Activated naive CD8-positive, alpha-beta T cell (primary cell): ENCODE results near the gene FOXL2.

Experiments
- H3K27ac Mint-ChIP-seq: one replicate; pipeline ENCODE4 v1.8.0; 2021; ENCODE audit warnings: mixed read lengths
- H3K27me3 Mint-ChIP-seq: one replicate; pipeline ENCODE4 v1.8.0; 2021; ENCODE audit warnings: mixed read lengths
- H3K36me3 Mint-ChIP-seq: one replicate; pipeline ENCODE4 v1.8.0; 2021; ENCODE audit warnings: mixed read lengths
- H3K4me1 Mint-ChIP-seq: one replicate; pipeline ENCODE4 v1.8.0; 2021; ENCODE audit warnings: low read depth, mixed read lengths
- H3K4me3 Mint-ChIP-seq: one replicate; pipeline ENCODE4 v1.8.0; 2021; ENCODE audit warnings: mild to moderate bottlenecking, mixed read lengths
- H3K9me3 Mint-ChIP-seq: one replicate; pipeline ENCODE4 v1.8.0; 2021; ENCODE audit warnings: low read depth, mixed read lengths

The FOXL2 gene

DNA sequence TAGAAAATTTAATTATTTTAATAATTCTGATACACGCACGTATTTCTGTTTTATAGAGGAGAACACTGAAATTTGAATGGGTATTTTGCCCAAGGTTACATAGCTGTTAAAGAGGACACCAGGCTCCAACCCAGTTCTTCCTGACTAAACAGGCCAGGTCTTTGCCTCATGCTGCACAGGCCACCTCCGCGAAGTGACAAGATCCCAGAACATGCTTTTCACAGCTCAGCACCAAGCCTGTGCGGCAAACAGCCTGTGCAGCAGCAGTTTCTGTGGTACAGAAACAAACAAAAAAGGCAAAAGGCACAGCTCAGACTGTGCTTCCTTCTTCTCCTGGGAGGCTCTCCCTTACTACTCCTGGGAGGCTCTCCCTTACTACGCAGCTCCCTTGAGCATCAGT, 6.5 kb downstream of the FOXL2 start:
- Mint-ChIP-seq H3K4me1 (peaks cover 44% of the 10 kb centered on the region), H3K4me3 (no peak overlapping the region), H3K36me3 (no peaks in the 10 kb centered on the region), H3K9me3 (no peaks in the 10 kb centered on the region), H3K27ac (no peak overlapping the region), H3K27me3 (peaks cover 55% of the 10 kb centered on the region)

DNA sequence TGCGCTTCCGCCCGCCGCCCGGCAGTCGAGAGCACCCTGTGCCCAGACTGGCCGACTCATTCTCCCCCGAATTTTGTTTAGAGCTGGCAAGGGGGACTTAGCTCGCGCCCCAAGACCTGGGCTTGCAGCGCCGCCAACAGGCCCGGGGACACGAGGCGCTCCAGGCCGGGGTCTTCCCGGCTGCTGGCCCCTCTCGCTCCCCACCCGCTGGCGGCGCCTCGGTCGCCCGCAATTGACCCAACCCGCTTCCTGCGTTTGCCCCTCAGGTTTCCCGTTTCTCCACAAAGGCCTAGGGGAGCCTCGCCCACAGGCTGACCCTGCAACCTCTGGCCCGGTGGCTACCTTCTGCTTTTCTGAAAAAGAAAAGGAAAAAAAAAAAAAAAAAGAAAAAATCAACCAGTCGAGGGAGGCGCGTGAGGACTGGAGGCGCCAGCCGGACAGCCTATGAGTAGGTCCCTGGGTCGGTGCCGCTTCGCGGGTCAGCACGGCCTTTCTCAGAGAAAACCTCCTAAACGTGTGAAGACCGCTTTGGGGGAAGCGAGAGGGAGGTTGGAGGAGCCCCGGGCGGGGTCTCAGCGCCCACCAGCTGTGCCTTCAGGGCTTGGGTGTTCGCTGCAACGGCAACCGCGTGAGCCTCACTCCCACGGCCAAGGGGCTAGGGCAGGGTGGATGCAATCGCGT, 7.2 kb downstream of the FOXL2 start:
- Mint-ChIP-seq H3K27me3 (peaks cover 51% of the 10 kb centered on the region), H3K9me3 (no peaks in the 10 kb centered on the region), H3K36me3 (no peaks in the 10 kb centered on the region), H3K4me3 (peak overlapping the region; percentile 51), H3K4me1 (peaks cover 40% of the 10 kb centered on the region), H3K27ac (no peak overlapping the region)

- Mint-ChIP-seq H3K36me3 (no peaks in the 10 kb centered on the region), H3K27me3 (peaks cover 46% of the 10 kb centered on the region), H3K4me1 (peaks cover 34% of the 10 kb centered on the region), H3K9me3 (no peaks in the 10 kb centered on the region), H3K4me3 (peak overlapping the region; percentile 75), H3K27ac (no peak overlapping the region)
These were observed 7.9 kb downstream of the FOXL2 start for GRCh38 chr3:138938877-138939560.

DNA sequence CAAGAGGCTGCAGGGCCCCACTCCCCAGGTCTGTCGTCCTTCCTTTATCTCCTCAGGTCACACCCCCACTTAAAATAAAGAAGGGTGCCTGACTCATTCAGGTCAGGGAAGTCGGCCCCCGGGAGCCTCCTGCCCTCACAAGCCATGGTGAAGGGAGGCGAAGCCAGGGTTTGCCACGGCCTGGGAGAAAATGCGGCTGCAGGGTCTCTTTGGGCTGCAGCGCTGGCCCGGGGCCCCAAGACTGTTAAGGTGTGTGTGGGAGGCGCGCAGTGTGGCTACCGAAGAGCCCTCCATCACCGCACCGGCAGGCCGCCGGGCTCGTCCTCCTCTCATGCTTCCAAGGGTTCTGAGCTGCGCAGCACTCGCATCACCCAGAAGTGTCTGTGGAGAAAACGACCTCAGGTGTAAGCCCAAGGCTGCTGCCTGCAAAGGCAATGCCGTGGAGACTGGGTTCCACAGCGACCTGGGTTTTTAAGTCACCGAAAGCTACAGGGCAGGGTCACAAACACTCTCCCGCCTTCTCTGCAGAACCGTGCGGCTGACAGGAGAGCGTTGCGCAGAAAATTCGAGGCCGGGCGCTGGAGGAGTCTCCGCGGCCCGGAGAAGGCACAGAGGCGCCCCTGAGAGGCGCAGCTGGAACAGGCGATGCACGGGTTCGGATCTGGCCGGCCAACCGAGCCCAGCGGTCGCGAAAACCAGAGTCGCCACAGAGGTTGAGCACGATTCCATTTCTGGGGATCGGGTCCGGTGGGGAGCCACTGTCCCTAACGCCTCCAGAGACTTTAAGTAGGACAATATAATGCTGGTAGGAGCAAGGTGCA, 8.7 kb downstream of the FOXL2 start:
- no peaks in the 10 kb centered on the region for H3K9me3 Mint-ChIP-seq
- H3K4me3 Mint-ChIP-seq, result peak overlapping the region; percentile 75
- H3K36me3 Mint-ChIP-seq, result no peaks in the 10 kb centered on the region
- no peak overlapping the region for H3K27ac Mint-ChIP-seq
- H3K4me1 Mint-ChIP-seq, result peaks cover 29% of the 10 kb centered on the region
- peaks cover 40% of the 10 kb centered on the region for H3K27me3 Mint-ChIP-seq

- H3K4me3 Mint-ChIP-seq, result peak overlapping the region; percentile 75
- H3K4me1 Mint-ChIP-seq, result peaks cover 29% of the 10 kb centered on the region
These were observed 9.3 kb downstream of the FOXL2 start for GRCh38 chr3:138937690-138938055.

DNA sequence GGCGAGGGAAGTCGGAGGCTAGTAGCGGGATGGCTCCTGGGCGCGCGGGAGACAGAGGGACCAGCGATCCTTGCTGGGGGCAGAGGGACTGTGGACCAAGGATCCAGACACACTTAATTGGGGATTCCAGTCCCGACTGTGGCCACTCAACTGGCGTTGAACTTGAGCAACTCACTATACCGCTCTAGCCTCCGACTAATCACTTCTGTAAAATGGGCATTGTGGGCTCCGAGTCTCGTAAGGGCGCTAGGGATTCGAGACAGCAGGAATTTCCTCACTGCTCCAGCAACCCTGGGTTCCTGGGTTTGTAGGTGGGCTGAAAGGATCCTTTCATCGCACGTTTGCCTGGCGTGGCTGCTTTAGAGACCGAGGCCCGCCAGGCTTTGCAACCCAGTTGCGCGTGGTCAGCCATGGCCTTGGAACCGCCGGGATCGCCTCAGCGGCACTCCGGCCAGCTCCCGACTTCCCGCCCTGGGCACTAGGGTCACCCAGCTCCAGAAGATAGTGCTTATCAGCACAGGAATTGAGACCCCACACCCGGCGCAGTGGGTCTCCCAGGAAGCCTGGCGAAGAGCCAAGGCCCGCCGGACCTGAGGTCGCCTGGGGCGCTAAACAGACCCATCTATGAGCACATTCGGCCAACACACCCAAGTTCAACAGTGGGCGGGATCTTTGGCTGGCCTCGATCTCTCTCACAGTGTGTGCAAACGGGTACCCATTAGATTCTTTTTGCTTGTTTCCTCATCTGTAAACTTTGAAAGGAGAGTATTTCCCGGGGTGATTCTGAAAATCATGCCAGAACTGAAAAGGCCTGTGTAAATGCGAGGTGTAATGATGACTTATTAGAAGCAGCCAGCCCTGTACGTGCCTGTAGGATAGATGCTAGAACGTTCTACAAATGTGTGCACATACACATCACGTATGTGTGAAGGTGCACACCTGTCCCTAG, 9.9 kb downstream of the FOXL2 start:
- Mint-ChIP-seq H3K9me3 (no peaks in the 10 kb centered on the region), H3K36me3 (no peaks in the 10 kb centered on the region), H3K4me1 (peaks cover 29% of the 10 kb centered on the region), H3K27ac (no peak overlapping the region), H3K4me3 (peak overlapping the region; percentile 49), H3K27me3 (peaks cover 38% of the 10 kb centered on the region)

More at GRCh38 chr3:138937690-138938055, 9.3 kb downstream of the FOXL2 start:
- H3K27ac Mint-ChIP-seq, result no peak overlapping the region
- H3K36me3 Mint-ChIP-seq, result no peaks in the 10 kb centered on the region
- H3K9me3 Mint-ChIP-seq, result no peaks in the 10 kb centered on the region
- H3K27me3 Mint-ChIP-seq, result peaks cover 41% of the 10 kb centered on the region

DNA sequence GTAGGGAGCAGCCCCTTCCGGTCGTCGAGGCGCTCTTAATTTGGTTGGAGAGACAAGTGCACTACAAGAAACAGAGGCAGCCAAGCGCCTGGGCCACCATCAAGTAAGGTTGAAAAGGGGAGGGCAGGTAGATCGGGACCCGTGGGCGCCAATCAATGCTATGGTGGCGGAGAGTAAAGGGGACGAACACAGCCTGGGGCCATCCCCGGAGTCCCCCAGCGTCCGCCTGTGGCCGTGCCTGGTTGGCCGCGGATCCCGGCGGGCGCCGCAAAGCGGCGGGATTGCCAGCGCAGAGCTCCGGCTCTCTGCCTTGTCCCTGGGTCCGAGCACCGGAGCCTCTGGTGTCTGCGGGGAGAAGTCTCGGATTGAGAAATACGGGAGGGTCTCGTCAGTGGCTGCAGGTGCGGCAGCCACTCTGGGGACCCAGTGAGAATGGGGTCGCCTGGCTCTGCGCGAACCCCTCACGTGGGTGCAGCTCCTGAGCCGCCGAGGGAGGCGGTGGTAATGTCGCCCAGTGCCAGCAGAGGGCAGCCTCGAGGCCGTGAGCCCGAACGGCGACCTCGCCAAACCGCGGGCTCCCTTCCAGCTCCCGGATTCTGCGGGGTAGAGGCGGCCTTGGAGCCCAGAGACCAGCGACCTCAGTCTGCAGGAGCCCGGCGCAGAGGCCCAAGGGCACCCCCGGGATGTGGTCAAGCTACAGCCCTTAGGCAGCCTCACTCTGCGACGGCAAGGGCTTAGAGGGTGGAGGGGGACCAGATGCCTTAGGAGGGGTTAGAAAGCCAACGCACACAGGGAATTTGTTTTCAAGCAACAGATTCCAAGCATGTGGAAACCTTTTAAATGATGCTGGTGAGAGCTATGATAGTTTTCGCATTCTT, 10.8 kb downstream of the FOXL2 start:
- Mint-ChIP-seq H3K27ac (no peak overlapping the region), H3K36me3 (no peaks in the 10 kb centered on the region), H3K27me3 (peaks cover 30% of the 10 kb centered on the region), H3K9me3 (no peaks in the 10 kb centered on the region), H3K4me1 (peaks cover 29% of the 10 kb centered on the region), H3K4me3 (peak overlapping the region; percentile 49)

- no peaks in the 10 kb centered on the region for H3K9me3 Mint-ChIP-seq
- H3K27me3 Mint-ChIP-seq, result peaks cover 24% of the 10 kb centered on the region
- H3K36me3 Mint-ChIP-seq, result no peaks in the 10 kb centered on the region
- no peak overlapping the region for H3K27ac Mint-ChIP-seq
- H3K4me3 Mint-ChIP-seq, result peak overlapping the region; percentile 49
- peaks cover 29% of the 10 kb centered on the region for H3K4me1 Mint-ChIP-seq
These were observed 11.5 kb downstream of the FOXL2 start for GRCh38 chr3:138935505-138935862.

- Mint-ChIP-seq H3K27ac (no peak overlapping the region), H3K36me3 (no peaks in the 10 kb centered on the region), H3K4me1 (peaks cover 27% of the 10 kb centered on the region), H3K4me3 (no peak overlapping the region), H3K9me3 (no peaks in the 10 kb centered on the region), H3K27me3 (peaks cover 22% of the 10 kb centered on the region)
These were observed 12.8 kb downstream of the FOXL2 start for GRCh38 chr3:138933981-138934691.

GRCh38 chr3:138933068-138933668, 13.8 kb downstream of the FOXL2 start:
- no peaks in the 10 kb centered on the region for H3K36me3 Mint-ChIP-seq
- H3K27ac Mint-ChIP-seq, result no peak overlapping the region
- no peak overlapping the region for H3K4me3 Mint-ChIP-seq
- no peaks in the 10 kb centered on the region for H3K9me3 Mint-ChIP-seq
- H3K27me3 Mint-ChIP-seq, result peaks cover 17% of the 10 kb centered on the region
- peaks cover 19% of the 10 kb centered on the region for H3K4me1 Mint-ChIP-seq

GRCh38 chr3:138928727-138929372, 18.1 kb downstream of the FOXL2 start:
- H3K4me1 Mint-ChIP-seq, result no peaks in the 10 kb centered on the region
- H3K9me3 Mint-ChIP-seq, result no peaks in the 10 kb centered on the region
- no peak overlapping the region for H3K27ac Mint-ChIP-seq
- peaks cover 6% of the 10 kb centered on the region for H3K27me3 Mint-ChIP-seq
- no peak overlapping the region for H3K4me3 Mint-ChIP-seq
- no peaks in the 10 kb centered on the region for H3K36me3 Mint-ChIP-seq

DNA sequence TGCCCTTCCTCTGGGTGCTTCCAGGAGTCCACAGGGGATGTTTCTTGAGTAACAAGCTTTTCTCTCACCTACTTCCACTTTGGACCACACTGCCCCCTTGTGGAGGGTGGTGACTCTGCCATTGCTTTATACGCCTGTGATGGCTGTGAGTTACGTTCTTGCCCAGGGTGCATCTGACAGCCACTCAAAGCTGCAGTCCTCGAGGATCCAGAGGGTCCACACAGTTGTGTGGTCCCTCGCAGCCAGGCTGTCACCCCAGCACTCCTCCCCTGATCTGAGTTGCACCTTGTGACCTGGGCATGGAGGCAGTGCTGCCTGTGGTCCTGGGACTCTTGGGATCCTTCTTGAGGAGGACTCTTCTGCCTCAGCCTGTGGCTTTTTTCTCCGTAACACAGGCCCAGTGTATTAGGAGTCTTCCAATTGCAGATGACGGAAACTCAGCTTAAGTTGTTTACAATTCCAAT, 23.4 kb downstream of the FOXL2 start:
- H3K4me1 Mint-ChIP-seq, result no peaks in the 10 kb centered on the region
- H3K27me3 Mint-ChIP-seq, result peaks cover 6% of the 10 kb centered on the region
- H3K36me3 Mint-ChIP-seq, result no peaks in the 10 kb centered on the region
- H3K9me3 Mint-ChIP-seq, result no peaks in the 10 kb centered on the region
- no peak overlapping the region for H3K27ac Mint-ChIP-seq
- no peak overlapping the region for H3K4me3 Mint-ChIP-seq
